ENCODE measurements around the gene CISD3.

GRCh38 chr17:38727736-38728135 is 2.4 kb upstream of the CISD3 start:
- no peak for TF ChIP-seq POLR2A (IDR thresholded peaks at IDR 0.05)
- TF ChIP-seq CTCF (IDR thresholded peaks at IDR 0.05), result no peak

Measured in heart left ventricle (tissue), 13 donors.